Measurements from ENCODE around the gene GFRA1. TPM values are rescaled to one million over a fixed set of nuclear protein-coding genes. Genes with fewer than 3 reads are reported as not detected.

GFRA1 gene
- total and polyA plus RNA-seq, 2 of the 8 experiments (the other 6 are each of a cell fraction or from before 2014, with no cell fraction given), result 1.1 to 2.0 TPM

GRCh38 chr10:116071453-116072148 is 201.4 kb downstream of the GFRA1 start (continued):
- TF ChIP-seq EGR1 (IDR thresholded peaks at IDR 0.05; ENCODE audit: borderline replicate concordance, low read depth, low read length) (no peak), FOSL1 (IDR thresholded peaks at IDR 0.05; ENCODE audit: insufficient read depth, low read depth, low read length) (no peak), KDM1A (IDR thresholded peaks at IDR 0.05; ENCODE audit: borderline replicate concordance, low read length) (no peak), KDM4A (IDR thresholded peaks at IDR 0.05; ENCODE audit: low read depth, low read length, severe bottlenecking) (no peak), SIX5 (IDR thresholded peaks at IDR 0.05; ENCODE audit: low read depth, low read length) (no peak), CEBPB (IDR thresholded peaks at IDR 0.05; ENCODE audit: low read depth, low read length) (no peak), POLR2A (IDR thresholded peaks at IDR 0.05; ENCODE audit: control extremely low read depth in 1 of 2, low read depth in 2 of 2, low read length in 2 of 2) (no peak)
